RWPE2 (cell line): Measurements from ENCODE around the gene IFT22.
"Not testable (repeated sequence)": the region's sequence is repeated elsewhere in the genome, so short reads cannot be mapped to it uniquely, and the experiment has no call there.

Experiments
- ATAC-seq: fragments of 200-7000 bp; cut with Tn5 transposase; 3 replicates; pipeline ENCODE4 v1.9.1; 2021; ENCODE audit warnings: low read depth
- DNase-seq: peaks from one replicate; pipeline ENCODE4 v3.0.0-alpha.2; 2020; ENCODE audit warnings: low spot score
- H3K27ac ChIP-seq: fragments of 450-650 bp; 2 replicates; pipeline ENCODE4 v1.5.1; 2017; ENCODE audit warnings: mild to moderate bottlenecking; ENCODE audit not compliant: poor library complexity, severe bottlenecking
- H3K27me3 ChIP-seq: fragments of 250-450 bp; sonication (Bioruptor Pico); 2 replicates; pipeline ENCODE4 v1.5.1; 2021; ENCODE audit warnings: mild to moderate bottlenecking, moderate library complexity; ENCODE audit not compliant: insufficient read depth, poor library complexity, severe bottlenecking
- H3K36me3 ChIP-seq: fragments of 250-450 bp; sonication (Bioruptor Pico); 2 replicates; pipeline ENCODE4 v1.5.1; 2020; ENCODE audit warnings: low read depth, mild to moderate bottlenecking, moderate library complexity
- H3K4me1 ChIP-seq: fragments of 250-450 bp; sonication (Bioruptor Pico); 2 replicates; pipeline ENCODE4 v1.5.1; 2021; ENCODE audit warnings: mild to moderate bottlenecking, moderate library complexity; ENCODE audit not compliant: insufficient read depth, poor library complexity, severe bottlenecking
- H3K4me3 ChIP-seq: fragments of 250-450 bp; sonication (Bioruptor Pico); 2 replicates; pipeline ENCODE4 v1.5.1; 2021; ENCODE audit warnings: mild to moderate bottlenecking, moderate library complexity; ENCODE audit not compliant: severe bottlenecking
- H3K9me3 ChIP-seq: fragments of 250-450 bp; sonication (Bioruptor Pico); 2 replicates; pipeline ENCODE4 v1.5.1; 2021; ENCODE audit warnings: mild to moderate bottlenecking, moderate library complexity; ENCODE audit not compliant: severe bottlenecking
- CTCF ChIP-seq: fragments of 450-650 bp; IDR thresholded peaks from one replicate; pipeline ENCODE4 v1.5.1; 2017; ENCODE audit warnings: mild to moderate bottlenecking, moderate library complexity; ENCODE audit not compliant: poor library complexity, severe bottlenecking

Gene IFT22

GRCh38 chr7:101273206-101273605 is 48.4 kb downstream of the IFT22 start:
- Histone ChIP-seq H3K4me1 (no peaks in the 10 kb centered on the region), H3K36me3 (no peaks in the 10 kb centered on the region), H3K27me3 (no peaks in the 10 kb centered on the region), H3K27ac (no peak overlapping the region), H3K9me3 (no peaks in the 10 kb centered on the region), H3K4me3 (no peak overlapping the region)
- DNase-seq = no peak
- no peak for ATAC-seq
- TF ChIP-seq CTCF = no peak

- H3K27me3 ChIP-seq = no peaks in the 10 kb centered on the region
- ATAC-seq (no peak), DNase-seq (no peak)
- H3K9me3 ChIP-seq = no peaks in the 10 kb centered on the region
- H3K4me1 ChIP-seq = no peaks in the 10 kb centered on the region
- no peak for TF ChIP-seq CTCF
- H3K36me3 ChIP-seq = no peaks in the 10 kb centered on the region
- no peak overlapping the region for H3K27ac ChIP-seq
- H3K4me3 ChIP-seq = no peak overlapping the region
These were observed 50.6 kb downstream of the IFT22 start for GRCh38 chr7:101271021-101271420.

- no peaks in the 10 kb centered on the region for H3K9me3 ChIP-seq
- no peak for TF ChIP-seq CTCF
- H3K36me3 ChIP-seq = no peaks in the 10 kb centered on the region
- DNase-seq = no peak
- no peak overlapping the region for H3K27ac ChIP-seq
- no peaks in the 10 kb centered on the region for H3K27me3 ChIP-seq
- ATAC-seq = no peak
- no peak overlapping the region for H3K4me3 ChIP-seq
- H3K4me1 ChIP-seq = no peaks in the 10 kb centered on the region
These were observed 51.9 kb downstream of the IFT22 start for GRCh38 chr7:101269664-101270063.

- H3K4me1 ChIP-seq = no peaks in the 10 kb centered on the region
- TF ChIP-seq CTCF = no peak
- no peaks in the 10 kb centered on the region for H3K9me3 ChIP-seq
- no peak overlapping the region for H3K4me3 ChIP-seq
- DNase-seq (no peak), ATAC-seq (no peak)
- H3K27ac ChIP-seq = no peak overlapping the region
- H3K27me3 ChIP-seq = no peaks in the 10 kb centered on the region
- no peaks in the 10 kb centered on the region for H3K36me3 ChIP-seq
These were observed 55.7 kb downstream of the IFT22 start for GRCh38 chr7:101265622-101266516.

- H3K4me1 ChIP-seq, H3K4me3 ChIP-seq, DNase-seq, ATAC-seq, H3K36me3 ChIP-seq, H3K27me3 ChIP-seq, H3K27ac ChIP-seq, H3K9me3 ChIP-seq: not testable (repeated sequence)
These were observed 57.4 kb downstream of the IFT22 start for GRCh38 chr7:101264102-101264706.
